Measurements from ENCODE around the gene SLC4A8.
A peak's percentile ranks its signal among the peaks of the same experiment; 100 is the strongest.

Gene SLC4A8

GRCh38 chr12:51395283-51396230 lies 29.1 kb upstream of the SLC4A8 start:
- no peak for DNase-seq (ENCODE audit: low read depth in 2 of 2)

- no peak for DNase-seq (ENCODE audit: low read depth in 2 of 2)
Observed at GRCh38 chr12:51397670-51398069, 27.0 kb upstream of the SLC4A8 start.

GRCh38 chr12:51399891-51400290 lies 24.7 kb upstream of the SLC4A8 start:
- DNase-seq (ENCODE audit: low read depth in 2 of 2): no peak

GRCh38 chr12:51401020-51401419 lies 23.6 kb upstream of the SLC4A8 start:
- DNase-seq (ENCODE audit: low read depth in 2 of 2): no peak

GRCh38 chr12:51401486-51401885 lies 23.1 kb upstream of the SLC4A8 start:
- DNase-seq (ENCODE audit: low read depth in 2 of 2): no peak

DNA sequence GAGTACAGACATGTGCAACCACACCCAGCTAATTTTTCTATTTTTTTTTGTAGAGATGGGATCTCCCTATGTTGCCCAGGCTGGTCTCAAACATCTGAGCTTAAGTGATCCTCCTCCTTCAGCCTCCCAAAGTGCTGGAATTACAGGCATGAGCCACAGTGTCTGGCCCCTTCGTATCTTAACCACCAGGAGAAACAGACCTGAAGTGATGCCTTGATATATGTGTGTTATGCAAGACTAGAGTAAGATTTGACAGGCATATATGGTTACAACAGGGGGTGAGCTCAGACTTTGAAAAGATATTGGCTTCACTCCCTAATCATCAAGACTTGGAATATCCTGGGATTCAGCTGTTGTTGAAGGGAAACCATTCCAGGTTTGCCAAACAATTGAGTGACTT lies 22.7 kb upstream of the SLC4A8 start:
- DNase-seq (ENCODE audit: low read depth in 2 of 2): no peak

- no peak for DNase-seq (ENCODE audit: low read depth in 2 of 2)
Observed at GRCh38 chr12:51403159-51403558, 21.5 kb upstream of the SLC4A8 start.

- no peak for DNase-seq (ENCODE audit: low read depth in 2 of 2)
Observed at GRCh38 chr12:51403681-51404136, 20.9 kb upstream of the SLC4A8 start.

GRCh38 chr12:51404627-51405026 lies 20.0 kb upstream of the SLC4A8 start:
- no peak for DNase-seq (ENCODE audit: low read depth in 2 of 2)

DNA sequence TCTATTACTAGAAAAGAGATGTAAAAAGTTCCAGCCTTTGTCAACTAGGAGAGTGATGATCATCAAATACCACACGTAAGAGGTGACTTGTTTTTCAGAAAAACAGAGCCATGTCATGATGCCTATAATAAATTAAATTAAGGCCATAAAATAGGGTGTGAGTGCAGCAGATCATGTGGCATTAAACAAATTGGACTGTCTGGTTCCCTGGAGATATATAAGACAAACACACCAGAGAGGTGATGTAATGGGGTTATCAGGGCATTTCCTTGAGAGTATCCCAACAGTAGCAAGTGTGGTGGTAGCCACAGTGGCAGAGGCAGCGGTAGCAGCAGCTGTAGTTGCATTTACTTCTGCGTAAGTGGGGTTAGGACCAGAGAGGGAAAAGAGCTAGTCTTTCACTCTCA lies 18.8 kb upstream of the SLC4A8 start:
- no peak for DNase-seq (ENCODE audit: low read depth in 2 of 2)

DNA sequence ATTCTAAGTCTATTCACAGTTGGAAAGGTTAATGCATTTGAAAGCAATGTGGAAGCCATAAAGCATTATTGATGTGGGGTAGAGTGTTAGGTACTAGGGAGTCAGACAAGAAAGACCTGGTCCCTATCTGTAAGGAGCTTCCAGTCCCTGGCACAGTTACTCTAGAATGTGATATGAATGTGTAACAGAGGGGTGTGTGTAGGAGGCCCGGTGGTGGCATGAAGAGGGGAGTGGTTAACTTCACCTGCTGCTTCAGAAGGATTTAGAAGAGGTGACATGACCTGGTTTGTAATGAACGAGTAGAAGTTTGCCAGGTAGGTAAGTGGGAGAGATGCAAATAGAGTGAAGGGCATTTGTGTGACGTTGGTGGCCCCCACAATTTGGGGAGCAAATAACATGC lies 18.3 kb upstream of the SLC4A8 start:
- DNase-seq (ENCODE audit: low read depth in 2 of 2): no peak

- DNase-seq (ENCODE audit: low read depth in 2 of 2): no peak
Observed at GRCh38 chr12:51406859-51407258, 17.8 kb upstream of the SLC4A8 start.

DNA sequence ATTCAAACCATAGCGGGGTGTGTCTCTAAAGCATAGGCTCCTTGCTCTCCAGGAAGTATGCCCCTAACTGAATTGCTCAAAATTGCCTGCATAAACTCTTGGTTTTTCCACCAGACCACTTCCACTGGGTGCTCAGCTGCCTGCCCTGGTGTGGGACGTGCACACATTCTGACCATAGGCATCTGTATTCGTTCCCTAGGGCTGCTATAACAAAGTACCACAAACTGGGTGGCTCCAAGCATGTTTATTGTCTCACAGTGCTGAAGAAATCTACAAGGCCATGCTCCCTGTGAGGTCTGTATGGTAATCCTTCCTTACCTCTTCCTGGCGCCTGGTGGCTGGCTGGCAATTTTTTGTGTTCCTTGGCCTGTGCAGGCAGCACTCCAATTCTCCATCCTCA lies 17.0 kb upstream of the SLC4A8 start:
- no peak for DNase-seq (ENCODE audit: low read depth in 2 of 2)

- no peak for DNase-seq (ENCODE audit: low read depth in 2 of 2)
Observed at GRCh38 chr12:51409846-51410245, 14.8 kb upstream of the SLC4A8 start.

GRCh38 chr12:51413149-51413548 lies 11.5 kb upstream of the SLC4A8 start:
- no peak for DNase-seq (ENCODE audit: low read depth in 2 of 2)

- DNase-seq (ENCODE audit: low read depth in 2 of 2): no peak
Observed at GRCh38 chr12:51413791-51414190, 10.8 kb upstream of the SLC4A8 start.

DNA sequence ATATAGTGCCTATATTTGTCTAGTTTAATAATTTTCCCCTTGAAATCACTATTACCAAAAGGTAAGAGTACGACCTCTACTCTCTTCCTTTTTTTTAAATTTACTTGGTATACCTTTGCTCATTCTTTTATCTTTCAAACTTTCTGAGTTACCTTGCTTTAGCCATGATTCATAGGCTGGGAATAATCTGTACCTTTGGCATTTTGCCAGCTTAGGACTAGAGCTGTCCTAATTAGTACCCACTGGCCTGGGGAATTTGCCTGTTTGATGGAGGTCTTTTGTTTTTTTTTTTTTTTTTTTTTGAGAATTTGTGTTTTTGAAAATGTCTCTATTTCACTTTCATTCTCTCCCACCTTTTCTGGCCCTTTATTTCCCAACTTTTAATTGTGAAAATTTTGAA lies 8.7 kb upstream of the SLC4A8 start:
- DNase-seq (ENCODE audit: low read depth in 2 of 2): no peak

- no peak for DNase-seq (ENCODE audit: low read depth in 2 of 2)
Observed at GRCh38 chr12:51417826-51418225, 6.8 kb upstream of the SLC4A8 start.

GRCh38 chr12:51419425-51420193 lies 5.0 kb upstream of the SLC4A8 start:
- DNase-seq (ENCODE audit: low read depth in 2 of 2): no peak

- DNase-seq (ENCODE audit: low read depth in 2 of 2): peak in 1 of 2 donors; percentile 26
Observed at GRCh38 chr12:51421266-51421884, 3.3 kb upstream of the SLC4A8 start.

DNA sequence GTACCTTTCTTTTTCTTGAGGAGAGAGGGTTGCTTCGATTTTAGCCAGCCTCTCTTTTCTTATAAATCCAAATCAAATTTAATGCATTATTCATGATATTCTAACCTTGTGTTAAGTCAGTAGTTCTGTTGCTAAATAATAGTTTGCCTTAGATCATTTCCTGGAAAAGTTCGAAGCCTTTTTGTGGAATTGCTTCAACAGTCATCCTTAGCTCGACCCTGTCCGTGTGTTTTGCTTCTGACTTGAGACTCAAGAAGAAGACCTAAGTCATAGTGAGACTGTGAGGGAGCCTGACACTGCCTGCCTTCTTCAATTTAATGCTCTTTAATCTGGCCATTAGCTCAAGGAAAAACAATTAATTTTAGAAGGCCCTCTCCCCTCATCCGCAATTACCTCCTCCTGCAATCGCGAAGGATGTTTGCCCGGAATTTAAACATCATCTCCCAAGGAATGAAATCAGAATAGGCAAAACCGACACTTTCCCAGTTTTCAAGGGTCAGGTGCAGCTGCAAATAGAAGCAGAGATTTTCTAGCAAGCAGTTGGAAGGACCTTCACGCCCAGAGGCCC lies 453 bp upstream of the SLC4A8 start:
- no peak for DNase-seq (ENCODE audit: low read depth in 2 of 2)

DNA sequence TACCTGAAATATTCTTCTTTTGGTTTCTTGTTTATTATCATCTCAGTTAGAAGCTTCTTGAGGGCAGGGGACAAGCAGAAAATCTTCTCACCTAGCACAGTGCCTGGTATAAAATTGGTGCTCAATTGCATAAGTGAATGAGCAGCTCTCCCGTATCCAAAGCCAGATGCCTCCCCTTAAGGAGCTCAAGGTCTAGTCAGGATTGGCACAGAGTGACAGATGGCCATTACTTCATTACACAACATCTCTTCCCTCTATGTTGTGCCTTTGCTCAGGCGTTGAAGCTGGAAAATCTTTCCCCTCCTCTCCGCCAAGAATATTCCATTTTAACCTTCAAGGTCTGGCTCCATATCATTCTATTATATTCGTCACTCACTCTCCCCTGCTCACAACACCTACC lies 3.6 kb downstream of the SLC4A8 start:
- no peak for DNase-seq (ENCODE audit: low read depth in 2 of 2)

All from stimulated activated CD4-positive, alpha-beta T cell treated with anti-CD3 and anti-CD28 coated beads, Interleukin-15, amount 100 ng/mL, for 48 hours (primary cell).